Trophoblast cell (in vitro differentiated cells and primary cell): Measurements from ENCODE around the gene TRIM17.

Experiments used
- DNase-seq, 2 donors: peaks; one replicate each; pipeline ENCODE4 v3.0.0-alpha.2; 2016
- H2AFZ ChIP-seq: 2 replicates; pipeline ENCODE4 v1.6.1; 2013; ENCODE audit warnings: low read length, moderate library complexity, mild to moderate bottlenecking; ENCODE audit not compliant: insufficient read depth, poor library complexity
- H2AK5ac ChIP-seq: 2 replicates; pipeline ENCODE4 v1.6.1; 2013; ENCODE audit warnings: mild to moderate bottlenecking, low read length
- H2BK120ac ChIP-seq: 2 replicates; pipeline ENCODE4 v1.6.1; 2013; ENCODE audit warnings: low read length, mild to moderate bottlenecking, moderate library complexity; ENCODE audit not compliant: insufficient read depth, poor library complexity
- H2BK12ac ChIP-seq: 2 replicates; pipeline ENCODE4 v1.6.1; 2013; ENCODE audit warnings: mild to moderate bottlenecking, low read length, moderate library complexity
- H2BK5ac ChIP-seq: 2 replicates; pipeline ENCODE4 v1.6.1; 2013; ENCODE audit warnings: low read length, low read depth, moderate library complexity, mild to moderate bottlenecking; ENCODE audit not compliant: poor library complexity
- H3K14ac ChIP-seq: 2 replicates; pipeline ENCODE4 v1.6.1; 2013; ENCODE audit warnings: mild to moderate bottlenecking, low read length
- H3K18ac ChIP-seq: 2 replicates; pipeline ENCODE4 v1.6.1; 2013; ENCODE audit warnings: mild to moderate bottlenecking, low read length
- H3K23ac ChIP-seq: 2 replicates; pipeline ENCODE4 v1.6.1; 2013; ENCODE audit warnings: low read length
- H3K27ac ChIP-seq: 2 replicates; pipeline ENCODE4 v1.5.1; 2013; ENCODE audit warnings: low read depth, mild to moderate bottlenecking, inconsistent platforms, low read length, moderate library complexity
- H3K27me3 ChIP-seq: 2 replicates; pipeline ENCODE4 v1.6.1; 2013; ENCODE audit warnings: inconsistent platforms, mild to moderate bottlenecking, low read length, moderate library complexity; ENCODE audit not compliant: insufficient read depth
- H3K36me3 ChIP-seq, 2 experiments: 1 replicate in 1 of 2; 2 replicates in 1 of 2; pipeline ENCODE4 v1.6.1; 2013; ENCODE audit warnings: low read length in 2 of 2, mild to moderate bottlenecking in 2 of 2, moderate library complexity in 1 of 2; ENCODE audit not compliant: insufficient read depth in 2 of 2, control insufficient read depth in 1 of 2
- H3K4ac ChIP-seq: 2 replicates; pipeline ENCODE4 v1.6.1; 2013; ENCODE audit warnings: low read depth, mild to moderate bottlenecking, low read length, moderate library complexity
- H3K4me1 ChIP-seq, 2 experiments: 1 replicate in 1 of 2; 2 replicates in 1 of 2; pipeline ENCODE4 v1.6.1; 2013; ENCODE audit warnings: low read length in 2 of 2, mild to moderate bottlenecking in 2 of 2, moderate library complexity in 1 of 2; ENCODE audit not compliant: insufficient read depth in 2 of 2, control insufficient read depth in 1 of 2
- H3K4me2 ChIP-seq: 2 replicates; pipeline ENCODE4 v1.6.1; 2013; ENCODE audit warnings: inconsistent platforms, mild to moderate bottlenecking, low read length, moderate library complexity
- H3K4me3 ChIP-seq: 2 replicates; pipeline ENCODE4 v1.5.1; 2013; ENCODE audit warnings: mild to moderate bottlenecking, low read depth, low read length, inconsistent platforms
- H3K79me1 ChIP-seq: one replicate; pipeline ENCODE4 v1.6.1; 2013; ENCODE audit warnings: low read length
- H3K79me2 ChIP-seq: 2 replicates; pipeline ENCODE4 v1.6.1; 2013; ENCODE audit warnings: low read length, mild to moderate bottlenecking; ENCODE audit not compliant: control insufficient read depth, insufficient read depth, poor library complexity
- H3K9ac ChIP-seq: 2 replicates; pipeline ENCODE4 v1.6.1; 2013; ENCODE audit warnings: mild to moderate bottlenecking, low read length
- H3K9me3 ChIP-seq: 2 replicates; pipeline ENCODE4 v1.6.1; 2013; ENCODE audit warnings: low read depth, mild to moderate bottlenecking, control low read depth, inconsistent platforms, low read length; ENCODE audit not compliant: insufficient read depth
- H4K12ac ChIP-seq: 2 replicates; pipeline ENCODE4 v1.6.1; 2013; ENCODE audit warnings: low read depth, mild to moderate bottlenecking, low read length, moderate library complexity
- H4K8ac ChIP-seq: 2 replicates; pipeline ENCODE4 v1.6.1; 2013; ENCODE audit warnings: low read depth, mild to moderate bottlenecking, low read length, moderate library complexity
- H4K91ac ChIP-seq: one replicate; pipeline ENCODE4 v1.6.1; 2013; ENCODE audit warnings: low read depth, mild to moderate bottlenecking, low read length, moderate library complexity
- WGBS: extraction: QIAGEN DNeasy Blood & Tissue Kit; methylation state at CpG from one replicate; pipeline ENCODE4 v1.1.7; 2013; ENCODE audit warnings: missing lambda C conversion rate; ENCODE audit not compliant: insufficient read length, insufficient coverage; ENCODE audit errors: extremely low coverage; 5-methylcytosine and 5-hydroxymethylcytosine counted together

TRIM17 gene

GRCh38 chr1:228410671-228411070 is 6.0 kb downstream of the TRIM17 start:
- H3K79me1 ChIP-seq: peaks cover 15% of the 10 kb centered on the region
- H2AFZ ChIP-seq: no peak overlapping the region
- H3K4me2 ChIP-seq: no peak overlapping the region
- H4K91ac ChIP-seq: no peak overlapping the region
- H3K79me2 ChIP-seq: peaks cover 13% of the 10 kb centered on the region
- H2BK5ac ChIP-seq: no peak overlapping the region
- DNase-seq: no peak
- no peak overlapping the region for H4K12ac ChIP-seq
- peaks cover 20 to 27% of the 10 kb centered on the region in 2 experiments for H3K4me1 ChIP-seq
- H3K9ac ChIP-seq: no peak overlapping the region
- peak overlapping the region; percentile 4 for H4K8ac ChIP-seq
- no peak overlapping the region for H2BK120ac ChIP-seq
- H3K27ac ChIP-seq: no peak overlapping the region
- H2BK12ac ChIP-seq: no peak overlapping the region
- H3K4ac ChIP-seq: no peak overlapping the region
- H3K36me3 ChIP-seq: peaks cover 39% of the 10 kb centered on the region in 2 experiments
- H3K23ac ChIP-seq: no peak overlapping the region
- H3K27me3 ChIP-seq: no peaks in the 10 kb centered on the region
- WGBS: no CpG with 5 or more reads among the region's 11 CpGs
- H3K18ac ChIP-seq: no peak overlapping the region
- no peak overlapping the region for H3K4me3 ChIP-seq
- H2AK5ac ChIP-seq: no peak overlapping the region
- no peak overlapping the region for H3K14ac ChIP-seq
- peaks cover 1% of the 10 kb centered on the region for H3K9me3 ChIP-seq

DNA sequence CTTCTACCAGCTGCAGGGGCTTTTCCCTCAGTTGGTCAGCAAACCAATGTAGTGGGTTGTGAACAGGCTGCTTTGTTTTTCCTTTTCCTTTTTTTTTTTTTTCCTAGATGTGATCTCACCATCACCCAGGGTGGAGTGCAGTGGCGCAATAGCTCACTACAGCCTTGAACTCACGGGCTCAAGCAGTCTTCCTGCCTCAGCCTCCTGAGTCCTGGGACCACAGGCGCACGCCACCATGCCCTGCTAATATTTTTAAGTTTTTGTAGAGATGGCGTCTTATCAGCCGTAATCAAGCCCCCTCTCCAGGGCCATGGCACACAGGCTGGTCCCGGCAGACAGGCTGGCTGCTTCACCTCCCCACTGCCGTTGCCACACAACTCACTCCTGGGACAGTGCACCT is 6.6 kb downstream of the TRIM17 start:
- peaks cover 19 to 27% of the 10 kb centered on the region in 2 experiments for H3K4me1 ChIP-seq
- peaks cover 39% of the 10 kb centered on the region in 2 experiments for H3K36me3 ChIP-seq
- H2BK12ac ChIP-seq: peak overlapping the region; percentile 22
- H3K27ac ChIP-seq: peak overlapping the region; percentile 14
- H2BK120ac ChIP-seq: no peak overlapping the region
- no peak overlapping the region for H3K4ac ChIP-seq
- peak overlapping the region; percentile 10 for H3K14ac ChIP-seq
- H3K9me3 ChIP-seq: no peaks in the 10 kb centered on the region
- no peak overlapping the region for H2AK5ac ChIP-seq
- WGBS: no CpG with 5 or more reads among the region's 8 CpGs
- no peaks in the 10 kb centered on the region for H3K27me3 ChIP-seq
- no peak overlapping the region for H2BK5ac ChIP-seq
- H4K12ac ChIP-seq: peak overlapping the region; percentile 35
- H2AFZ ChIP-seq: no peak overlapping the region
- H3K79me2 ChIP-seq: peaks cover 19% of the 10 kb centered on the region
- peak in 1 of 2 donors; percentile 25 for DNase-seq
- H4K8ac ChIP-seq: no peak overlapping the region
- H3K18ac ChIP-seq: peak overlapping the region; percentile 44
- no peak overlapping the region for H3K9ac ChIP-seq
- no peak overlapping the region for H3K4me2 ChIP-seq
- no peak overlapping the region for H3K23ac ChIP-seq
- H3K79me1 ChIP-seq: peaks cover 16% of the 10 kb centered on the region
- no peak overlapping the region for H4K91ac ChIP-seq
- no peak overlapping the region for H3K4me3 ChIP-seq

GRCh38 chr1:228408869-228409805 is 7.5 kb downstream of the TRIM17 start:
- H3K14ac ChIP-seq: no peak overlapping the region
- no peaks in the 10 kb centered on the region for H3K27me3 ChIP-seq
- peaks cover 15 to 25% of the 10 kb centered on the region in 2 experiments for H3K4me1 ChIP-seq
- no peak overlapping the region for H3K23ac ChIP-seq
- no peak overlapping the region for H2AK5ac ChIP-seq
- no peak overlapping the region for H4K91ac ChIP-seq
- H4K8ac ChIP-seq: no peak overlapping the region
- H2BK120ac ChIP-seq: no peak overlapping the region
- no peak overlapping the region for H2BK5ac ChIP-seq
- H3K79me1 ChIP-seq: peaks cover 16% of the 10 kb centered on the region
- H3K18ac ChIP-seq: no peak overlapping the region
- H2BK12ac ChIP-seq: no peak overlapping the region
- H4K12ac ChIP-seq: no peak overlapping the region
- WGBS: no CpG with 5 or more reads among the region's 19 CpGs
- no peak overlapping the region for H3K9ac ChIP-seq
- H3K79me2 ChIP-seq: peaks cover 19% of the 10 kb centered on the region
- H3K27ac ChIP-seq: no peak overlapping the region
- H3K4ac ChIP-seq: no peak overlapping the region
- peaks cover 34 to 38% of the 10 kb centered on the region in 2 experiments for H3K36me3 ChIP-seq
- no peaks in the 10 kb centered on the region for H3K9me3 ChIP-seq
- DNase-seq: no peak
- no peak overlapping the region for H3K4me2 ChIP-seq
- H3K4me3 ChIP-seq: no peak overlapping the region
- H2AFZ ChIP-seq: no peak overlapping the region

DNA sequence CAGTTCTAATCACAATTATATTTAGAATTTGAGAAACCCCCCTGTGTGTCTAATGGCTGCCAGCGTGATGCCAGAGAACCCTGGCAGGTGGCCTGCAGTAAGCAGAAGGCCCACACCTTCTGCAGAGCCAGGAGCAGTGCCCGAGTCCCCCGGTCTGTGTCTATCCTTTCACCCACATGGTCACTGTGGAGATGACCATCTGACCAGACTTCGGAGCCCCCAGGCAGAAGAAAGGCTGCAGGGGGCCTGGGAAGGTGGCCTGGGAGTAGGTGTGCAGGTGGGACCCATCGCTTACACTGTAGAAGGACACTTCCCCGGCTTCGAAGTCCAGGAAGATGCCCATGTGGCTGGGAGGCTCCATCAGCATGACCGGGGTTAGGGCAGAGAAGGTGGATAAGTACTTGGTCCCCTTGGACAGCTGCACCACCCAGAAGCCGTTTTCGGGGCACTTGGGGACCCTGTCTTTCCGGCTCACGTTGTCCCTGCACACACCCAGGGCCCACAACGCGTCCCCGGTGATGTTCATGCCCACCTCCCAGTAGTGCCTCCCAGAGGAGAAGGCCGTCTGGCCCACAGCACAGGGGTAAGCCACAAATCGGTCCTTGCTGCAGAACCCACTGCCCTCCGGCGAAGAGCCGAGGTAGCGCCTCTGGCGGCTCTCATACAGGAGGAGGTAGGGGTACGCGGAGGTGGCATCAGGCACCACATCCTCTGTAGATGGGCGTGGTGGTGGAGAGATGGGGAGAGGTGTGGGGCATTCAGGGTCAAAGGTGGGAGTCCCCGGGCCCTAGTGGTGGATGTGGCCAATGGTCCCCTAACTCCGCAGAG is 8.4 kb downstream of the TRIM17 start:
- Histone ChIP-seq H3K79me2 (peaks cover 21% of the 10 kb centered on the region), H3K27ac (no peak overlapping the region), H3K23ac (no peak overlapping the region), H3K4me1 (peaks cover 17 to 25% of the 10 kb centered on the region in 2 experiments), H3K27me3 (no peaks in the 10 kb centered on the region), H4K8ac (no peak overlapping the region), H3K79me1 (peaks cover 16% of the 10 kb centered on the region), H4K12ac (peak overlapping the region; percentile 14), H2BK120ac (no peak overlapping the region), H3K4me3 (no peak overlapping the region), H2AFZ (no peak overlapping the region), H3K4ac (no peak overlapping the region), H4K91ac (peak overlapping the region; percentile 25), H3K14ac (no peak overlapping the region), H2AK5ac (no peak overlapping the region), H3K18ac (peak overlapping the region; percentile 4), H2BK5ac (no peak overlapping the region), H3K4me2 (peak overlapping the region; percentile 78), H3K9ac (no peak overlapping the region), H3K9me3 (no peaks in the 10 kb centered on the region), H2BK12ac (no peak overlapping the region), H3K36me3 (peaks cover 30 to 35% of the 10 kb centered on the region in 2 experiments)
- WGBS: no CpG with 5 or more reads among the region's 27 CpGs
- DNase-seq: no peak
